AG20443 (cell line): Measurements from ENCODE around the gene KRT76.
"Not testable (repeated sequence)": the region's sequence is repeated elsewhere in the genome, so short reads cannot be mapped to it uniquely, and the experiment has no call there.

Experiments used
- DNase-seq: peaks from one replicate; pipeline ENCODE4 v3.0.0; 2012; ENCODE audit warnings: low spot score, mixed read lengths

Gene KRT76

GRCh38 chr12:52781399-52782082 is 4.4 kb upstream of the KRT76 start:
- no peak for DNase-seq

DNA sequence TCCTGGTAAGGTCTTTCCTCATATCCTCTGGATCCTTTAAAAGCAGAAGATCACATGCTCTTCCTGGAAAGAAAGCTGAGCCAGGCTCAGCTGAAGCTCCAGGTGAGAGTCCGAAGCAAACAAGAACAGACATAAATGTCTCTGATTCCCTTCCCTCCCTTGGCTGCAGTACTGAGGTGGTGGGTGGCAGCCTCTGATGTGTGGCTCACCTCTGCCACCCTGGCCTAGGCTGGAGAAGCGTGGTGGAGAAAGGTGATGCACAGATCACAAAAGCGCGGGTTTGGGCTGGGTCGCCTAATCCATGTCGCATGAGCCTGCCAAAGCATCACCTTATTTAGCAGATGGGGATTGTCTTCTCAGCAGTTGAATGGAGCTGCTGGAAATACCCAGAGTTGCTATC is 2.8 kb upstream of the KRT76 start:
- no peak for DNase-seq

- DNase-seq, result no peak
Observed at GRCh38 chr12:52778833-52779232, 1.7 kb upstream of the KRT76 start.

- DNase-seq, result no peak
Observed at GRCh38 chr12:52777566-52777965, 421 bp upstream of the KRT76 start.

DNA sequence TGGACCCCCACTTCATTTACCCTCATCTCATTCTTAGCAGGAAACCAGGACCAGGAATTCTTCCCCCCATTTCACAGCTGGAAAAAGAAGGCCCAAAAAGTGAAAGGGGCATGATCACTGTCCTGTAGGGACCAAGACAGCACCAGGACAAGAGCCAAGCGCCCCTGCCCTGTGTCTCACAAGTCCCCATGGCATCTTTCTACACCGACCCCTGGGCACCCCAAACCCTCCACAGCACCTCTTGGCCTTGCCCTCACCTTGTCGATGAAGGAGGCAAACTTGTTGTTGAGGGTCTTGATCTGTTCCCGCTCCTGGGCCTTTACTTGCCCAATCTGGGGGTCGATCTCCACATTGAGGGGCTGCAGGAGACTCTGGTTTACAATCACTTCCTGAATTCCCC is 710 bp downstream of the KRT76 start:
- DNase-seq, result no peak

DNA sequence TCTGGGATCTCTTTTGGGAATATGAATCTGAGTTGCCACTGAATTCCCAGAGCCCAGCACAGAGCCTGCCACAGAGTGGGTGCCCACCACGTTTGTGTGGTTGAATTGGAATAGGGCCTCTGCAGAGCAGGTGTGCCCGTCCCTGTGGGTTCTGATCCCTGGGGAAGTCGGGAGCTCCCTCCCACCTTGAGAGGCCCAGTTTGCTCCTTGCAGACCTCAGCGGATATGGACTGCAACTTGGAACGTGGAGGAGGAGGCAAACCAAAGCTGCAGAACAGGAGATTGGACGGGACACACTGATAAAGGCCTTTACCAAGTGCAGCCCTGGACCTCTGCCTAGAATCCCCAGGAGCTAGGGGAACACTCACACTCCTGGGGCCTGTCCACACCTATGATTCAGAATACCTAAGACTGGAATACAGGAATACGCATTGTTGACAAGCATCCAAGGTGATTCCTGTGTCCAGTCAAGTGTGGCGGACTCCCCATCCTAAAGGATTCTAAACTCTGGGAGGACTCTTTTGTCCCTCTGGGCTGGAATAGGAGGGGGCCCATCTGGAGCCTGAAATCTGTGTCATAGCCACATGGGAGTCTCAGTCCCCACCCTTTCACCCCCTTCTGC is 2.4 kb downstream of the KRT76 start:
- DNase-seq, result no peak

DNA sequence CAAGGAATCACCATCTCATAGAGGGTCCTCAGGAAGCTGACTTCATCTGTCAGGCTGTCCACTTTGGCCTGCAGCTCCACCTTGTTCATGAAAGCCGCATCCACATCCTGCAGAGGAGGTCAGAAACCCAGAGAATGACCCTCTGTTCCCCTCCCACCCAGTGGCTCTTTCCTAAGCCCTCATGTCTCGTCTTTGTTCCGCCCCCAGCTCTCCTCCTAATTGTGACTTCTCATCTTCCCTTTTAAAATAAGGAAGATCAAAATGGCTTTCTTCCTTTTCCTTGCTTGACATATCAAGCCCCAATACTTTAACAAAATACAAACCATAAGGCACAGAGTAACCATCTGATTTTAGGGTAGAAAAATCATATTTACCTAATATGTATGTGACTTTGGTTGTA is 4.4 kb downstream of the KRT76 start:
- DNase-seq, result no peak

GRCh38 chr12:52772188-52772587 is 5.0 kb downstream of the KRT76 start:
- DNase-seq, result no peak

- no peak for DNase-seq
Observed at GRCh38 chr12:52771505-52771904, 5.6 kb downstream of the KRT76 start.

DNA sequence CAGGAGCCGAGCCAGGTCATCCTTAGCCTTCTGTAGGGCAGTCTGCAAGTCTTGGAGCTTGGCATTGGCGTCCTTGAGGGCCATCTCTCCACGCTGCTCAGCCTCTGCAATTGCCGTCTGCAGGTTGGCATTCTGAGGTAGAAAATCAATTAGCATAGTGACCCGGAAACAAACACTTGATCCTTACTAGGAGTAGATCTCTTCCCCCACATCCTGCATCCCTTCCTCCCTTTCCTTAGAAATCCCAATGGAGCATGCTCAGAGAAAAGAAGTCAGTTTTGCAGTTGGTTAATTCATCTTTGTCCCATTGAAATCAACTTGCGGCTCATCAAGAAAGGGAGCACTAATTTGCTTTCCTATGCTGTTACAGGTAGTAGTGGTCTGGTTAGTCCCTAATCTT is 6.1 kb downstream of the KRT76 start:
- no peak for DNase-seq

GRCh38 chr12:52769946-52770345 is 7.2 kb downstream of the KRT76 start:
- DNase-seq, result no peak

- no peak for DNase-seq
Observed at GRCh38 chr12:52769354-52769753, 7.8 kb downstream of the KRT76 start.

DNA sequence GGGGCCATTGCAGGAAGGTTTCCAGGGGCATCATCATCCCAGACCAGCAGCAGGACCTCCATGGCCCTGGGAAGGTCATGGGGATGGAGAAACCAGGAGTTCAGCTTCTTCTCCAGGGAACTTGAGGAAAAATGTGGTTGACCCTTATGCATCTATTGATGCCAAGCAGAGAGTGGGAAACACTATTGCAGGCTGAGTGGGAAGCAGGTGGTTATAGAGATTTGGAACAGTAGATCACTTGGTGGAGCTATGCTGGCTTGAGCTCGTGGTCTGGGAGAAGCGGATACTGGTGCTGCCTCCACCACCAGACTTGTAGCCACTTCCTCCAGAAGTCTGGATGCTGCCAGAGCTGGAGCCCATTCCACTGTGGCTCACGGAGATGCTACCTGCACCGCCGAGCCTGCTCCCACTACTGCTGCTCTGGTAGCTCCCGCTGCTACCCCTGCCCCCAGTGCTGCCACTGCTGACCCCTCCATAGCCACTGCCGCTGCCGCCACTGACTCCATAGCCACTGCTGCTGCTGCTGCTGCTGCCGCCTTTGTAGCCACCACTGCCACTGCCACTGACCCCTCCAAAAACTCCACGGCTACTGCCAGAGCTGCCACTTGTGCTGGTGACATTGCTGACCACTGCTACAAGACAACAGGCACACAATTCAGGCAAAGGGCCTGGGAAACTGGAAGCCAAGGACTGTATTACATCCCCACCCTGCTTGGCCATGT is 8.5 kb downstream of the KRT76 start:
- DNase-seq, result no peak

DNA sequence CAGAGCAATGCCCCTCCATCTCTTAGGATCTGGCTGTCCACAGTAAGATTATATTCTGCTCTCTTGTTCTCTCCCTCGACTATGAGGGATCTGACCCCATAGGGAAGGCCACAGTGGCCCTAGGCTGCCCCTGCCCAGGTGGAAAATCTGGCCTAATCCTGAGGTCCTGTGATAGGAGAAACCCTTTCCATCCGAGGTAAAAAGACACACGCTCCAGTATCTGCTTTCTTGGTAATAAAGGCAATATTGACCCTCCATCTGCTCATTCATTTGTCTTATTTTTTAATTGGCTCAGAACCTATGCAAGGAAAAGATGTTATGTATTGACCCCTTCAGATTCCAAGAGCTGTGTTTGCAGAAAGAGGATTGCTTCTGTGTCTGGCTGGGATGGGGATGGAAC is 9.7 kb downstream of the KRT76 start:
- no peak for DNase-seq

GRCh38 chr12:52767020-52767379 is 10.1 kb downstream of the KRT76 start:
- no peak for DNase-seq

- no peak for DNase-seq
Observed at GRCh38 chr12:52766351-52767019, 10.7 kb downstream of the KRT76 start.

- DNase-seq, result no peak
Observed at GRCh38 chr12:52765702-52766101, 11.4 kb downstream of the KRT76 start.

GRCh38 chr12:52763991-52764390 is 13.2 kb downstream of the KRT76 start:
- no peak for DNase-seq

DNA sequence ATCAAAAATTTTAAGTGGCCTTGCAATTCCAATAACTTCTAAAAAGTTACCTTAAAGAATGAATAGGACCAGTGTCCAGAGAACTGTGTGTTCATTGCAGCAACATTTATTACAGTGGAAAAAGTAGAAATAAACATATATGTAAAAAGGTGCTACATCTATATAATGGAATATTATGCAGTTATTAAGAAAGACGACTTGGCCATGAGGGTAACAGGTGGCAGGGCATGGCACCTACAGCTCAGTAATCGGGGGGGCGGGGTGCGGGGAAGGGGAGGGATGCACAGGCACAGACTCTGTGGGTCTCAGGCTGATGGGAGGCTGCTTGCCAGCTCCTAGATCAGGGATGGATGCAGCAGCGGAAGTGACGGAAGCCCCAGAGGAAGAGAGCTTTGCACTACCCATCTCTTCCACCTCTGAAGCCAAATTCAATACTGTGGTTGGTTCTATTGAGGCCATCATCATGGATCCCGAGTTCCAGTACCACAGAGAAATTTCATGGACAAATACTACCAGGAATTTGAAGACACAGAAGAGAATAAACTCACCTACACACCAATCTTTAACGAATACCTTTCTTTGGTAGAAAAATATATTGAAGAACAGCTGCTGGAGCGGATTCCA is 14.0 kb downstream of the KRT76 start:
- DNase-seq, result no peak

DNA sequence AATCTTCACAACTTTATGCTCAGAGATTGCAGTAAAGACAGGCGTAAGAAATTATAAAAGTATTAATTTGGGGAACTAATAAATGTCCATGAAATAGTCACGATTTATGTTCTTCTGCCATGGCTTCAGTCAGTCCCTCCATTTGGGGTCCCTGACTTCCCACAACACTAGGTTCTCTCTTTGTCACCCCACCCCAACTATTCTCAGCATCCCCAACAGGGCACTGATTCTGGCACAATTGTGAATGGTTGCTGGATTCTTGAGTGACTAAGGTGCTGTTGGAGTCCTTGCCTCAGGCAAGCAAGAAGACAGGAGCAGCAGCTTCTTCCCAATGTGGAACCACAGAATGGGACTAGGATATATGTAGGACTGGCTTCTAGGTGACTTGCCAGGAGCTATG is 15.3 kb downstream of the KRT76 start:
- no peak for DNase-seq

DNA sequence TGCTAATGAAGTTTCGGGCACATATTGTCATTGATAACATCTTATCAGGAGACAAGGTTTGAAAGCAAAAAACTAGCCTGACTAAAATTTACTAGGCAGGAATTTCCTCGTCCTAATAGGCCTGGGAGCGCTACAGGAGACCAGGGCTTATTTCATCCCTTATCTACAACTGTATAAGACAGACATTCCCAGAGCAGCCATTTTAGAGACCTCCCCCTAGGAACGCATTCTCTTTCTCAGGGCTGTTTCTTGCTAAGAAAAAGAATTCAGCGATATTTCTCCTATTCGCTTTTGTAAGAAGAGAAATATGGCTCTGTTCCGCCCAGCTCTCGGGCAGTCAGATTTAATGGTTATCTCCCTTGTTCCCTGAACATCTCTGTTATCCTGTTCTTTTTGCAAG is 15.9 kb downstream of the KRT76 start:
- not testable (repeated sequence) for DNase-seq

- DNase-seq, result no peak
Observed at GRCh38 chr12:52760623-52761022, 16.5 kb downstream of the KRT76 start.

- no peak for DNase-seq
Observed at GRCh38 chr12:52759695-52760094, 17.4 kb downstream of the KRT76 start.
